GM04504 (cell line): ENCODE measurements around the gene SPRYD3.
"Not testable (repeated sequence)": the region's sequence is repeated elsewhere in the genome, so short reads cannot be mapped to it uniquely, and the experiment has no call there.

Experiments
- DNase-seq: peaks from one replicate; pipeline ENCODE4 v3.0.0-alpha.2; 2012; ENCODE audit warnings: low read depth

Gene SPRYD3

GRCh38 chr12:53101931-53102781 is 23.0 kb upstream of the SPRYD3 start:
- DNase-seq: no peak

- DNase-seq: no peak
These were observed 22.1 kb upstream of the SPRYD3 start for GRCh38 chr12:53101266-53101665.

- no peak for DNase-seq
These were observed 21.4 kb upstream of the SPRYD3 start for GRCh38 chr12:53100466-53101151.

- DNase-seq: peak; percentile 96
These were observed 20.1 kb upstream of the SPRYD3 start for GRCh38 chr12:53099071-53099882.

GRCh38 chr12:53098354-53098981 is 19.3 kb upstream of the SPRYD3 start:
- DNase-seq: peak; percentile 82

DNA sequence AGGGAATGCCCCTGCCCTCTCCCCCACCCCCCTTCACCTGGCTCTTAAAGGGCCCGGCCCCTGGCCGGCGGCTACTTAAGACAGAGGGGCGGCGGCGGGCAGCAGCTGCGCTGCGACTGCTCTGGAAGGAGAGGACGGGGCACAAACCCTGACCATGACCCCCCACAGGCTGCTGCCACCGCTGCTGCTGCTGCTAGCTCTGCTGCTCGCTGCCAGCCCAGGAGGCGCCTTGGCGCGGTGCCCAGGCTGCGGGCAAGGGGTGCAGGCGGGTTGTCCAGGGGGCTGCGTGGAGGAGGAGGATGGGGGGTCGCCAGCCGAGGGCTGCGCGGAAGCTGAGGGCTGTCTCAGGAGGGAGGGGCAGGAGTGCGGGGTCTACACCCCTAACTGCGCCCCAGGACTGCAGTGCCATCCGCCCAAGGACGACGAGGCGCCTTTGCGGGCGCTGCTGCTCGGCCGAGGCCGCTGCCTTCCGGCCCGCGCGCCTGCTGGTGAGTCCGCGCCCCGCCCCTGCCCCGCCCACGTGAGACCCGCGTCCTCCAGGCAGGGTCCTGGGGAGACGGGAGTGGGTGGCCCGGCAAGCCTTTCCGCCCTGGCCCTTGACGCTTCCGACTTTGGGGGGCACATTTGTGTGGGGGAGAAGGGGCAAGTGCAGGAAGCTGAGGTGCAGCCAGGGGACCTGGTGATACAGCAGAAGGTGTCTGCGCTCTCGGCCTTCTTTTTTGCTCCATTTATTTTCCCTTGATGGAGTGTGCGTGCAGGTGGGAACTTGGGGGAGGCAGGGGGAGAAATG is 18.6 kb upstream of the SPRYD3 start, which contains the start of gene IGFBP6:
Gene IGFBP6 (plus strand): TSS at position 104 of the 790 bp plus-strand sequence. CDS start 51 bp downstream, at position 155.
- peak; percentile 30 for DNase-seq

DNA sequence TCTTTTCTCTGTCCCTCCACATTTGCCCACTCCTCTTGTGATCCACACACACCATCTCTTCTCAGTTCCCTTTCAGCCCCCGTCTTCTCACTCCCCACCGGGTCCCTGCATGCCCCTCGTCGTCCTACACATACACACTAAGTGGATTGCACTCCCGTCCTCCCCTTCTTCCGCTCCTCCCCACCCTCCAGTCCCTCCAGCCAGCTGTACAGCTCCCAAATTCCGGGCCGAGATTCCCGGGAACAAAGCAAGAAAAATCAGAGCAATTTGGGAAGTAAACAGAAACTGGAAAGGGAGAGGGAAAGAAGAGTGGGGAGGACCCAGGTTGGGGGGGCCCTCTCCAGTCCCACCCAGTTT is 18.0 kb upstream of the SPRYD3 start:
- peak; percentile 28 for DNase-seq

GRCh38 chr12:53096759-53097158 is 17.6 kb upstream of the SPRYD3 start:
- DNase-seq: no peak

DNA sequence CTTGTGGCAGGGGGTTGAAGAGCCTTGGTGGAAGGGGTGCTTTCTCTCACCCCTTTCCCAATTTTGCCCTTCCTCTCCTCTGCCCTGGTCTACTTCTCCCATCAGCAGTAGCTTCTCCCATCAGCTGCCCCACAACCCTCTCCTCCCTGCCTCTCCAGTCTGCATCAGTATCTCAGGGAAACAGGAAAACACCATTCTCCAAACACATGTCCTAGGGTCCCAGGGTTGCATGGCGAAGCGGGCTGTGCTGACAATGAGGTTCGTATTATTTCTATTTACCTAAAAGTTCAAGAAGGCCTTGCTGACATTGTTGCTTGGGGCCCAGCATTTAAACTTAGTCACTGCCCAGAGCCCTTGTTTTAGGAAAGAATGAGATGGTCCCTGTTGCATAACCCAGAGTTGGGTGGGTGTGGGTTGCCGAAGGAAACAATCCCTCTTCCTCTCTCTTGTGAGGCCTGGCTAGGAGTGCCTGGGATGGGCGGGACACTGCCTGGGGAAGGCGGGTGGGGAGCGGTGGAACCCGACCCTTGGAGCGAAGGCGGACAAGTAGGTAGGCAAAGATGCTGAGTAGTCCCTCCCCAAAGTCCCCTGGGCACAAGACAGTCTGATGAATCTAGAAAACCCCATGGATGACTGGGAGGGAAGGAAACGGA is 17.0 kb upstream of the SPRYD3 start:
- DNase-seq: peak; percentile 84

GRCh38 chr12:53095596-53095895 is 16.4 kb upstream of the SPRYD3 start:
- DNase-seq: not testable (repeated sequence)

DNA sequence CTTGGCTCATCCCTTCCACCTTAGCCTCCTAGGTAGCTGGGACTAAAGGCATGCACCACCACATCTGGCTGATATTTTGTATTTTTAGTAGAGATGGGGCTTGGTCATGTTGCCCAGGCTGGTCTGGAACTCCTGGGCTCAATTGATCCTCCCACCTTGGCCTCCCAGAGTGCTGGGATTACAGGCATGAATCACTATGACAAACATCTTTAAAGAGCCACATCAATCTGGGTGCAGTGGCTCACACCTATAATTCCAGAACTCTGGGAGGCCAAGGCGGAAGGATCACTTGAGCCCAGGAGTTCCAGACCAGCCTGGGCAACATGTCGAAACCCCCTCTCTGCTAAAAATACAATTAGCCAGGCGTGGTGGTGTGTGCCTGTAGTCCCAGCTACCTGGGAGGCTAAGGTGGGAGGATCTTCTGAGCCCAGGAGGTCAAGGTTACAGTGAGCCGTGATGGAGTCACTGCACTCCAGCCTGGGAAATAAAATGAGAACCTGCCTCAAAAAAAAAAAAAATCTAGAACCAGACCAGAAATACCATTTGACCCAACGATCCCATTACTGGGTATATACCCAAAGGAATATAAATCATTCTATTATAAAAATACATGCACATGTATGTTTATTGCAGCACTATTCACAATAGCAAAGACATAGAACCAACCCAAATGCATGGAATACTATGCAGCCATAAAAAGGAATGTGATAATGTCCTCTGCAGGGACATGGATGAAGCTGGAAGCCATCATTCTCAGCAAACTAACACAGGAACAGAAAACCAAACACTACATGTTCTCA is 15.8 kb upstream of the SPRYD3 start:
- DNase-seq: not testable (repeated sequence)

DNA sequence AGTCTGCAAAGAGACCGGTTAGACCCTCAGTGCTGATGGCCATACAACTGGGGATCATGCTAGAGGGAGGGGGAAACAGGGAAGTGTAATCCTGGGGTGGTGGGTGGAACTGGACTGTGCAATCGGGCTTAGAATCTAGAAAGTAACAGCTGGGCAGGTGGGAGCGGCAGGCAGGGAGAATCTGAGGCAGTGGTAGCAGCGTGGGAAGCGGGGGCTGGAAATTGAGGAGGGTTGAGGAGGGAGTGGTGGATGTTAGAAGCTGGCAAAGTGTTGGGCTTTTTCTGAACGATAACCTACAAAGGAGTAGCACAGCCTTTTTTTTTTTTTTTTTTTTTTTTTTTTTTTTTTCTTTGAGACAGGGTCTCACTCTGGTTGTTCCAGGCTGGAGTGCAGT is 15.2 kb upstream of the SPRYD3 start:
- DNase-seq: no peak

DNA sequence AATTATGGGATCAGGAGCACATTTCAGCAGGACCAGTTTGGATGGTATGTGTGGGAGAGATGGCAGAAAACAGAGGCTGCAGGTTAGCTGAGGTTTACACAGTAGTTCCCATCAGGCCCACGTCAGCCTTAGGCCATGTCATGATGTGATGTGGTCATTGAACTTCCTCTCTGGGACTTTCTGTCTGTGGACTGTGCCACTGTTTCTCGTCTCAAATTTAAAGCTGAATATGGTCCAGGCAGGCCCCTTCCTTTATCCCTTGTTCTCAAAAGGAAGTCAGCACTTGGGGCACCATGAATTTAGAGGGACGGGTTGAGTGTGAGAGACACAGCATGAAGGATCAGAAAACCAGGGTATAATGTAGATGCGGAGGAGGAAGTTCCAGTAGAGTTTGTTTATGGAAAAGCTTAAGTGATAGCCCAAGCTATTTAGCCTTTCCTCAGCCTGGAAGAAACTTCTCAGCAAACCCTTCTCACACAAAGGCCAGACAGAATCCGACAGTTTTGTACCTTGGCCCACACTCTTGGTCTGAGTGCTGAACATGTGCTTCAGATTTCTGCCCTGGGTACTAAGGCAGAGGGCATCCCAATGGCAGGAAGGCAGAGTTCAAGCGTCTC is 14.7 kb upstream of the SPRYD3 start:
- no peak for DNase-seq

GRCh38 chr12:53091756-53092155 is 12.6 kb upstream of the SPRYD3 start:
- no peak for DNase-seq

DNA sequence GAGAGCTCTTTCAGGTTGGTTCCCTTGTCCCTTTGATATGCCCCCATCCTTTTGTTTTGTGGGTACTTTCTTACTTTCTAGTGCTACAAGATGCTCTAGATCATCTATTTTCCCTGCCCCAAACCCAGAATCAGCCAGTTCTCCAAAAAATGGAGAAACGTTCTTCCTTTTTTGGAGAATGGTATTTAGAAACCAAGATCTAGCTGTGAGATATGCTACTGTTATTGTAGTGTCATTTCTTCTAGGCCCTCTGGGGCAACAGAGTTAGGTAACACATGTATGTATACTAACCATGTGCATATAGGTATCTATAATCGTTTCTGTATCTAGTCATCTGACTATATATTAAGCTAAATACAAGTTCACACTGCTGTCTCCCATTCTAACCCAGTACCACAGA is 11.4 kb upstream of the SPRYD3 start:
- no peak for DNase-seq

- DNase-seq: no peak
These were observed 10.9 kb upstream of the SPRYD3 start for GRCh38 chr12:53090105-53090504.

DNA sequence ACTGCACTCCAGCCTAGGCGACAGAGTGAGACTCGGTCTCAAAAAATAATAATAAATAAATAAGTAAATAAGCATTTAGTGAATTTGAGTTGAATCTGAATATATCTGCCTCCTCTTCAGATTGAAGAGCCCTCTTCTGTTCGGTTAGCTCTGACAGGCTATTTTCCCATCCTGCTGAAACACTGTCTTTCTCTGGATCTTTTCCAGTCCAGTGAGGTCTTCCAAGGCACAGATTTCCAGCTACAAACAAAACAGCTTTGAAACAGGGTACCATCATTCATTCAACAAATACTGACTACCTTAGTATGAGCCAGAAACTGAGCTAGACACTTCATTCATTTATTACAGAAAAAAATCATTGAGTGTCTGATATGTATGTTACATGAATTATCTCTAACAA is 7.2 kb upstream of the SPRYD3 start:
- DNase-seq: no peak

DNA sequence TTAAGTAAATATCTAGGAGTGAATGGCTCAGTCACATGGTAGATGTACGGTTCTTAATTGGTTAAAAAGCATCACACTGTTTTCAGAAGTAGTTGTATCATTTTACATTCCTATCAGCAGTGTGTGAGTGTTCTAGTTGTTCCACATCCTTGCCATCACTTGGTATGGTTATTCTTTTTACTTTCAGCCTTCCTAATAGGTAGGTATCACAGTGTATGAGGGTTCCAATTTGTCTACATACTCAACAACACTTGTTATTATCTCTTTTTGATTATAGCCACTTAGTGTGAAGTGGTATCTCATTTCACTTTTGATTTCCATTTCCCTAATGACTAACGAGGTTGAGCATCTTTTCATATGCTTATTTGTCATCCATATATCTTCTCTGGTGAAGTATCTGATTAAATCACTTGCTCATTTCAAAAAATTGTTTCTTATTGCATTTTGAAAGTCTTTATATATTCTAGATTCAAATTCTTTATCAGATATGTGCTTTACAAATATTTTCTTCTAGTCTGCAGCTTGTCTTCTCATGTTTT is 3.5 kb upstream of the SPRYD3 start:
- no peak for DNase-seq
